DND-41 (cell line): ENCODE results near the gene CPXM1.

ENCODE experiments used
- ATAC-seq: fragments of 200-7000 bp; cut with Tn5 transposase; 3 replicates; pipeline ENCODE4 v1.9.1; 2021; ENCODE audit warnings: low read depth; ENCODE audit not compliant: insufficient read depth
- DNase-seq: peaks from one replicate; pipeline ENCODE4 v3.0.0-alpha.2; 2020
- H2AFZ ChIP-seq: 2 replicates; pipeline ENCODE4 v1.6.0; 2012; ENCODE audit warnings: low read depth, low read length
- H3K27ac ChIP-seq: 2 replicates; pipeline ENCODE4 v1.5.1; 2012; ENCODE audit warnings: low read length, inconsistent platforms
- H3K27me3 ChIP-seq: fragments of 200-600 bp; sonication (generic); 2 replicates; pipeline ENCODE4 v1.6.0; 2012; ENCODE audit warnings: low read length, mild to moderate bottlenecking, inconsistent platforms; ENCODE audit not compliant: insufficient read depth, poor library complexity
- H3K36me3 ChIP-seq: 2 replicates; pipeline ENCODE4 v1.5.1; 2012; ENCODE audit warnings: low read length, inconsistent platforms; ENCODE audit not compliant: insufficient read depth
- H3K4me1 ChIP-seq: 2 replicates; pipeline ENCODE4 v1.5.1; 2012; ENCODE audit warnings: mild to moderate bottlenecking, low read length; ENCODE audit not compliant: insufficient read depth
- H3K4me2 ChIP-seq: 2 replicates; pipeline ENCODE4 v1.6.0; 2012; ENCODE audit warnings: mild to moderate bottlenecking, moderate library complexity, low read length, inconsistent platforms; ENCODE audit not compliant: insufficient read depth
- H3K4me3 ChIP-seq, 2 experiments: fragments of 200-600 bp in 1 of 2; shearing (Covaris generic) in 1 of 2; 2 replicates each; pipeline ENCODE4 v1.5.1; 2012 to 2016; ENCODE audit warnings: inconsistent platforms in 2 of 2, low read length in 2 of 2, mild to moderate bottlenecking in 2 of 2, low read depth in 1 of 2, moderate library complexity in 1 of 2
- H3K79me2 ChIP-seq: 2 replicates; pipeline ENCODE4 v1.6.0; 2012; ENCODE audit warnings: low read length, inconsistent platforms; ENCODE audit not compliant: insufficient read depth
- H3K9ac ChIP-seq: 2 replicates; pipeline ENCODE4 v1.6.0; 2012; ENCODE audit warnings: low read depth, mild to moderate bottlenecking, inconsistent platforms, low read length, moderate library complexity
- H3K9me3 ChIP-seq: 2 replicates; pipeline ENCODE4 v1.5.1; 2012; ENCODE audit warnings: low read length, moderate library complexity, mild to moderate bottlenecking, inconsistent platforms; ENCODE audit not compliant: insufficient read depth, severe bottlenecking
- H4K20me1 ChIP-seq: 2 replicates; pipeline ENCODE4 v1.6.0; 2012; ENCODE audit warnings: low read length; ENCODE audit not compliant: insufficient read depth
- EZH2 ChIP-seq: IDR thresholded peaks from 3 replicates; pipeline ENCODE4 v1.6.1; 2012; ENCODE audit warnings: borderline replicate concordance, low read depth, mild to moderate bottlenecking, moderate library complexity, low read length, inconsistent platforms; ENCODE audit not compliant: severe bottlenecking
- TF ChIP-seq, protein P1 (sequence below): IDR thresholded peaks from 2 replicates; pipeline ENCODE4 v1.5.1; 2012; ENCODE audit warnings: borderline replicate concordance, low read length, moderate library complexity, mild to moderate bottlenecking; ENCODE audit not compliant: poor library complexity, severe bottlenecking; ENCODE audit errors: extremely low read depth

Gene CPXM1

DNA sequence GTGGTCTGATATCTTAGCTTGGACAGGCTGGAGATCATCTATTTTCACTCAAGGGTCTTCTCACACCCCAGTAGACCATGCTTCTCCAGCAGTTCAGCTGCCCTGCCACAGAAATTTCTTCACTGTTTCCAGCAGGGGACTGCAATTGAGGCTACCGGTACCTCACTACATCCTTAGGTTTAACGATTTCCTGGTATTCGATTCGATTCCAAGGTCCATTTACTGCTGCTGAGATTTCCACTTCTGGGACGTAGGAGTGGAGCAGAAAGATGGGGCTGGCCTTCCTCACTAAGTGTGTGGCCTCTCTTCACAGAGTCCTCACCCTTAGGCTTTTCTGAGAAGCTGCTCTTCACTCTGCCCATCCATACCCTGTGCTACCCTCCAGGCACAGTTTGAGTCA lies 46.3 kb upstream of the CPXM1 start:
- H3K4me3 ChIP-seq: no peak overlapping the region
- H3K27me3 ChIP-seq: no peaks in the 10 kb centered on the region
- no peak overlapping the region for H3K4me2 ChIP-seq
- no peak overlapping the region for H3K27ac ChIP-seq
- TF ChIP-seq, protein P1, sequence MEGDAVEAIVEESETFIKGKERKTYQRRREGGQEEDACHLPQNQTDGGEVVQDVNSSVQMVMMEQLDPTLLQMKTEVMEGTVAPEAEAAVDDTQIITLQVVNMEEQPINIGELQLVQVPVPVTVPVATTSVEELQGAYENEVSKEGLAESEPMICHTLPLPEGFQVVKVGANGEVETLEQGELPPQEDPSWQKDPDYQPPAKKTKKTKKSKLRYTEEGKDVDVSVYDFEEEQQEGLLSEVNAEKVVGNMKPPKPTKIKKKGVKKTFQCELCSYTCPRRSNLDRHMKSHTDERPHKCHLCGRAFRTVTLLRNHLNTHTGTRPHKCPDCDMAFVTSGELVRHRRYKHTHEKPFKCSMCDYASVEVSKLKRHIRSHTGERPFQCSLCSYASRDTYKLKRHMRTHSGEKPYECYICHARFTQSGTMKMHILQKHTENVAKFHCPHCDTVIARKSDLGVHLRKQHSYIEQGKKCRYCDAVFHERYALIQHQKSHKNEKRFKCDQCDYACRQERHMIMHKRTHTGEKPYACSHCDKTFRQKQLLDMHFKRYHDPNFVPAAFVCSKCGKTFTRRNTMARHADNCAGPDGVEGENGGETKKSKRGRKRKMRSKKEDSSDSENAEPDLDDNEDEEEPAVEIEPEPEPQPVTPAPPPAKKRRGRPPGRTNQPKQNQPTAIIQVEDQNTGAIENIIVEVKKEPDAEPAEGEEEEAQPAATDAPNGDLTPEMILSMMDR: no peak
- TF ChIP-seq EZH2: no peak
- ATAC-seq (no peak), DNase-seq (peak; percentile 0)
- no peak overlapping the region for H2AFZ ChIP-seq
- H3K9me3 ChIP-seq: no peaks in the 10 kb centered on the region
- no peaks in the 10 kb centered on the region for H3K36me3 ChIP-seq
- H3K9ac ChIP-seq: no peak overlapping the region
- no peaks in the 10 kb centered on the region for H3K79me2 ChIP-seq
- H3K4me1 ChIP-seq: peaks cover 2% of the 10 kb centered on the region
- peaks cover 11% of the 10 kb centered on the region for H4K20me1 ChIP-seq

DNA sequence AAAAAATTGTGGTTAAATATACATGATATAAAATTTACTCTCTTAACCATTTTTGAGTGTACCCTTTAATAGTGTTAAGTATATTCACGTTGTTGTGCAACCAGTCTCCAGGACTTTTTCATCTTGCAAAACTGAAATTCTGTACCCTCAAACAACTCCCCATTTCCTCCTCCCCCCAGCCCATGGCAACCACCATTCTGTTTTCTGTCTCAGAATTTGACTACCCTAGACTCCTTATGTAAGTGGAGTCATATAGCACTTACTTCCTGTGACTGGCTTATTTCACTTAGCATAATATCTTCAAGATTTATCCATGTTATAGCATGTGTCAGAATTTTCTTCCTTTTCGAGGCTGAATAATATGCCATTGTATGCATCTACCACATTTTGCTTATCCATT lies 45.2 kb upstream of the CPXM1 start:
- H3K36me3 ChIP-seq: no peaks in the 10 kb centered on the region
- no peaks in the 10 kb centered on the region for H3K9me3 ChIP-seq
- H3K9ac ChIP-seq: no peak overlapping the region
- ATAC-seq (no peak), DNase-seq (no peak)
- H2AFZ ChIP-seq: no peak overlapping the region
- H3K79me2 ChIP-seq: no peaks in the 10 kb centered on the region
- no peaks in the 10 kb centered on the region for H3K27me3 ChIP-seq
- no peak overlapping the region for H3K4me2 ChIP-seq
- peaks cover 10% of the 10 kb centered on the region for H3K4me1 ChIP-seq
- TF ChIP-seq, protein P1: no peak
- TF ChIP-seq EZH2: no peak
- no peak overlapping the region for H3K4me3 ChIP-seq
- H3K27ac ChIP-seq: no peak overlapping the region
- peaks cover 6% of the 10 kb centered on the region; the same call in 1 of the 2 replicates for H4K20me1 ChIP-seq

DNA sequence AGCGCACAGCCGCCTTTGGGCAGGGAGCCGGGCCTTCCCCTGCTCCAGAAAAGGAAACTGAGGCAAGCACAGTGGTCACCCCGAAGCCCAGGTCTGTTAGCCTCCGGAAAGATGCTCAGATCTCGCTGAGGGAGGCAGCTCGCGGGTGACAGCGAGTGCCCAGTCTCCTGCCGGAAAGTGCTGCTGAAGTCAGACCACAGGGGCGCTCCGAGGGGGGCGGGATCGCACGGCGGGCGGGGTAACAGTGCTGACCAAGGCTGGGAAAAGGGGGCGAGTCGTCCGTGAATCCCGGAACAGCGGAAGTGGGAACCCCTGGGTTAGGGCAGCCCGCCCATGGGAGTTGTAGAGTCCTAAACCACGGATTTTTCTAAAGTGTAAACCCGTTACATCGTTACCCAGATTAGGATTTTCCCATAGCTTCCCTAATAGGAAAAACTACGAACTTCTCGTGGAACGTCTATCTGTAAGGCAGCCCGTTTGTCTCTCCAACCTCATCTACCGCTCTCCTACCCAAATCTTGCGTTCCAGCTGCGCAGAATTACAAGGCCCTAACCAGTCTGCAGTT lies 40.6 kb upstream of the CPXM1 start:
- no peaks in the 10 kb centered on the region for H3K9me3 ChIP-seq
- DNase-seq (peak; percentile 40), ATAC-seq (peak; percentile 46)
- TF ChIP-seq, protein P1: peak; percentile 3
- no peak for TF ChIP-seq EZH2
- H3K4me2 ChIP-seq: peak overlapping the region; percentile 95
- no peaks in the 10 kb centered on the region for H4K20me1 ChIP-seq
- H3K4me3 ChIP-seq: peak overlapping the region; percentile 50 to 80; a peak in 3 of 4 replicates
- H3K27me3 ChIP-seq: no peaks in the 10 kb centered on the region
- peak overlapping the region; percentile 100 for H2AFZ ChIP-seq
- H3K4me1 ChIP-seq: peaks cover 22% of the 10 kb centered on the region
- H3K79me2 ChIP-seq: no peaks in the 10 kb centered on the region
- peak overlapping the region; percentile 61 for H3K9ac ChIP-seq
- no peaks in the 10 kb centered on the region for H3K36me3 ChIP-seq
- peak overlapping the region; percentile 47 for H3K27ac ChIP-seq
